ENCODE results near the gene CALML3. TPM values are rescaled to one million over a fixed set of nuclear protein-coding genes. Genes with fewer than 3 reads are reported as not detected.

Gene CALML3
- polyA plus RNA-seq, 4 donors = 0.19 TPM; not detected in 3

GRCh38 chr10:5536486-5537081, 11.8 kb downstream of the CALML3 start:
- DNase-seq (ENCODE audit: low read depth in 4 of 4, low spot score in 3 of 4) = no peak

GRCh38 chr10:5537684-5538083, 12.9 kb downstream of the CALML3 start:
- DNase-seq (ENCODE audit: low read depth in 4 of 4, low spot score in 3 of 4) = no peak

GRCh38 chr10:5538446-5538845, 13.7 kb downstream of the CALML3 start:
- DNase-seq (ENCODE audit: low read depth in 4 of 4, low spot score in 3 of 4) = no peak

- DNase-seq (ENCODE audit: low read depth in 4 of 4, low spot score in 3 of 4) = no peak
Measured at GRCh38 chr10:5538892-5539651, 14.3 kb downstream of the CALML3 start.

- no peak for DNase-seq (ENCODE audit: low read depth in 4 of 4, low spot score in 3 of 4)
Measured at GRCh38 chr10:5540080-5540479, 15.3 kb downstream of the CALML3 start.

- no peak for DNase-seq (ENCODE audit: low read depth in 4 of 4, low spot score in 3 of 4)
Measured at GRCh38 chr10:5540891-5541290, 16.1 kb downstream of the CALML3 start.

- no peak for DNase-seq (ENCODE audit: low read depth in 4 of 4, low spot score in 3 of 4)
Measured at GRCh38 chr10:5542100-5542499, 17.3 kb downstream of the CALML3 start.

- DNase-seq (ENCODE audit: low read depth in 4 of 4, low spot score in 3 of 4) = no peak
Measured at GRCh38 chr10:5543623-5544022, 18.9 kb downstream of the CALML3 start.

GRCh38 chr10:5544216-5544805, 19.6 kb downstream of the CALML3 start:
- no peak for DNase-seq (ENCODE audit: low read depth in 4 of 4, low spot score in 3 of 4)

- no peak for DNase-seq (ENCODE audit: low read depth in 4 of 4, low spot score in 3 of 4)
Measured at GRCh38 chr10:5545011-5545410, 20.2 kb downstream of the CALML3 start.

- no peak for DNase-seq (ENCODE audit: low read depth in 4 of 4, low spot score in 3 of 4)
Measured at GRCh38 chr10:5545426-5545777, 20.6 kb downstream of the CALML3 start.

- no peak for DNase-seq (ENCODE audit: low read depth in 4 of 4, low spot score in 3 of 4)
Measured at GRCh38 chr10:5545778-5546710, 21.3 kb downstream of the CALML3 start.

GRCh38 chr10:5546891-5547680, 22.3 kb downstream of the CALML3 start:
- no peak for DNase-seq (ENCODE audit: low read depth in 4 of 4, low spot score in 3 of 4)

GRCh38 chr10:5547681-5547930, 22.8 kb downstream of the CALML3 start:
- DNase-seq (ENCODE audit: low read depth in 4 of 4, low spot score in 3 of 4) = no peak

GRCh38 chr10:5547931-5548660, 23.3 kb downstream of the CALML3 start:
- no peak for DNase-seq (ENCODE audit: low read depth in 4 of 4, low spot score in 3 of 4)

- DNase-seq (ENCODE audit: low read depth in 4 of 4, low spot score in 3 of 4) = no peak
Measured at GRCh38 chr10:5549462-5550249, 24.9 kb downstream of the CALML3 start.

- DNase-seq (ENCODE audit: low read depth in 4 of 4, low spot score in 3 of 4) = no peak
Measured at GRCh38 chr10:5550250-5550545, 25.4 kb downstream of the CALML3 start.

- DNase-seq (ENCODE audit: low read depth in 4 of 4, low spot score in 3 of 4) = no peak
Measured at GRCh38 chr10:5550621-5551530, 26.1 kb downstream of the CALML3 start.
